Hippocampal formation (tissue), 2 donors: Measurements from ENCODE around the gene FHOD3.
A peak's percentile ranks its signal among the peaks of the same experiment; 100 is the strongest.

Experiments
- DNase-seq, 2 donors: peaks; one replicate each; lab custom pipeline; 2025; lab: John Stamatoyannopoulos, UW

FHOD3 gene

GRCh38 chr18:36665952-36666351 lies 368.4 kb downstream of the FHOD3 start:
- no peak for DNase-seq

DNA sequence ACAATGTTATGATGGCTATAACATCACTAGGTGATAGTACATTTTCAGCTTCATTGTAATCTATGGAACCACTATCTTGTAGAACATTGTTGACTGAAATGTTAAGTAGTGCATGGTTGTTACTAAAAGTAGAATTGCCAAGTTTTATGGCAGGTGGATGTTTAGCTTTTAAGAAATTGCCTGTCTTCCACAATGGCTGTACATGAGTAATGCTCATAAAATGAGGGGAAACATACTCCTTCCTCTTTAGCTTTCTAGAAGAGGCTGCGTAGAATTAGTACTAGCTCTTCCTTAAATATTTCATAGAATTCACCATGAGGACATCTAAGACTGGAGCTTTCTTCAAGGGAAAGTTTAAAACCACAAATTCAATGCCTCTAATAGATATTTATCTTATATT lies 370.3 kb downstream of the FHOD3 start:
- DNase-seq: no peak

DNA sequence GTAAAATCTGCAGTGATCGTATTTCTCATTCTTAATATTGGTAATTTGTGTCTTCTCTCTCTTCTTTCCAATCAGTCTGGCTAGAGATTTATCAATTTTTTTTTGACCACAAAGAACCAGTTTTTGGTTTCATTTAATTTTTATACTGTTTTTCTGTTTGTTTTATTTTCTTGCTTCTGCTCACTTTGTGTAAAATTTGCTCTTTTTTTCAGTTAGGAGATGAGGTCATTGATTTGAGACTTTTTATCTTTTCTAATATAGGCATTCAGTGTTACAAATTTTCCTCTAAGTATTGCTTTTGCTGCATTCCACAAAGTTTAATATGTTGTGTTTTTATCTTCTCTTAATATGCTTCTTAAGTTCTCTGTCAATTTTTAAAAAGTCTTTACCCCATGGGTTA lies 370.8 kb downstream of the FHOD3 start:
- DNase-seq: no peak

DNA sequence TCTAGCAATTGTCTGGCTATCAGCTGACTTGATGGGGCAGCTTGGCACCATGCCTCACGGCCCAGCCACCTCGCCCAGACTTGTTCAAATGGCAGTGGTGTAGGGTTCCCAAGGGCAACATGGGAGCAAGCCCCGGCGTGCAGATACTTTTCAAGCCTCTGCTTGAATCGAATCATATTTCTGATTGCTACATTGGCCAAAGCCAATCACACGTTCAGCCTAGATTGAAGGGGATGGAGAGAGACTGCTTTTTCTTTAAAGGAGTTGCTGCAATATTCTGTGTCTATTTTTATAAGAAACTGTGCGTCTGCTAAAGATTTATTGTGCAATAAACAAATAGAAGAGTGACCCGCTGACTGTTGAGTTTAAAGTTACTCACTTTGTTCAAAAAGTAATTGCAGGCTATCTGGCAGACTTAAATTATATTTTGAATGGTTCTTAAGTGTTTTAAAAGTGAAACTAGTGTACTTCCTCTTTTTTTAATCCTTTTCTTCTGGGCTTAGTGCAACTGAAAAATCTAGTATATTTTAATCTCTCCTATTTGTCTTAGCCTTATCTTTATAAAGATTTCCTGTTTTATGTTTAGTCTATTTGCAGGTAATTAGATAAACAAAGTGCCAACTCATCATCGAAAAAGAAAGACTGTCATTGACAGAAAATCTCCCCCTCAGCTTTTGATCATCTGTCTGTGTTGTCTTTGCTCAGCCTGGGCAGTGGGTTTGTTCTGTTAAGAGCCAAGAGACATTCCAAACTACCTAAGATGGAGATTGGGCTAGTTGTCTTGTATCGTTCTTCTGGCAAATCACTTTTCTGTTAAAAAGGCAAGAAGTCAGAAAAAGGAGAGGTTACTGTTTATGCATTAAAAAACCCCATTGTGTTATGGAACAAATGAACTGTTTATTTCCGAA lies 375.2 kb downstream of the FHOD3 start:
- no peak for DNase-seq

DNA sequence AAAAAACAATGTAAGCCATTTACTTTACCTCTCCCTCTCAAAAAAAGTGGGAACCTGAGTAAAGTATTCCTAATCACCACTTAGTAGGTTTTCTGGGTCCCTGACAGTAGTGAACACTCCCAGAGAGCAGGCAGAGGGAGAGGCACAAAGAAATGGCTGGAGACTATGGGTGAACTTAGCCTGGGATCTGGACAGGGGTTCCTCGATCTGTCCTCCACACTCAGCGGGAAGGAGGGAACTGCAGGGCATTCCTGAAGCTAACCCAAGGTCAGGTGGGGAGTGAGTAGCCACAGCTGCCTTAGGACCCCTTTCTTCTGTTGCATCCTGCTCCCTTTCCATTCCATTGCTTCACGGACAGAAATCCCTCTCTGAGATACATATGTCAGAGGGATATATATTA lies 375.9 kb downstream of the FHOD3 start:
- DNase-seq: no peak

DNA sequence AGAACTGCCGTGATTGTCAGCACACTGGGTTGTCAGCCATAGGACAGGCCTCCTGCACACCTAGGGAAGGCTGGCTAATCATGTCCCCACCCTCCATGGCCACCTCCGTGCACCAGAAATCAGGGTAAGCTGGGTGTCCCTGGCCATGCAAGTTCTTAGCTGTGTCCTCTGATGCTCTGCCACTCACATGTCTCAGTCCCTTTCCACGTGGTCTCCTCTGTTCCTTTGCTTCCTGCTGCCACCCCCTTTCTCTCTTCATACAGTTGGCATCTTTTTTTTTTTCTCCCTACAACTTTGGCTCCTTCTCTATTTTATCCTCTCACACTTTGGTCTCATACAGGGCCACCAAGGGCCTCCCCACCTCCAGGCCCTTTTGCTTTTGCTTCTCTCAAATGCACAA lies 377.6 kb downstream of the FHOD3 start:
- no peak for DNase-seq

DNA sequence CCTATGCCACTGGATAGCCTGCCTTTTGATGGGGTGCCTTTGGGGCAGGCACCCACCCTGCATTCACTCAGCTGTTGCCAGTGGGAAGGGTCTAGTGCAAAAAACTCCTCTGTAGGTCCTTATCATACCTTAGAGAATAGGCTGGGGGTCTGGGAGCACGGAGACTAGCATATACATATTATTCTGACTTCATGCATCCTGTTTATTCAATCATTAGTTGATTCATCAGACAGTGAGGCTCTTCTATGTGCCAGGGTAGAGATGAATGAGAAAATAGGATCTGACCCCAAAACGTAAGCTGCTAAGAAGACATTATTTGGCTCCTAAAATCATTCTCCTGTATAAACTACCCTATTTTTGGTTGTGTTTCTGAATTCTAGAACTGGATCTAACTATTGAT lies 378.0 kb downstream of the FHOD3 start:
- DNase-seq: no peak

DNA sequence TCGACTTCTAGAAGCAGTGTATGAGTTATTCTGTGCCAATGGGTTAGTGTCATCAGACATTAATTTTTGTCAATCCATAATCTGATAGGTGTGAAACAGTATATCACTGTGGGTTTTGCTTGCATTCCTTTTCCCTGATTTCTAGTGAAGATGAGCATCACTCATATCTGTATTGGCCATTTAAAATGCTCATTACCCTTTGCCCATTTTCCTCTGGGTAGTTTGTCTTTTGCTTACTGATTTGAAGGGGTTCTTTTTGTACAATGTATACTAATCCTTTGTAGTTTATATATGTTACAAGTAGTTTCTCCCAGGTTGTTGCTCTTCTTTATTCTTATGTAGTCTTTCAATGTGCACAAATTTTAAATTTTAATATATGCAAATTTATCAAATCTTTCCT lies 379.1 kb downstream of the FHOD3 start:
- DNase-seq: no peak

DNA sequence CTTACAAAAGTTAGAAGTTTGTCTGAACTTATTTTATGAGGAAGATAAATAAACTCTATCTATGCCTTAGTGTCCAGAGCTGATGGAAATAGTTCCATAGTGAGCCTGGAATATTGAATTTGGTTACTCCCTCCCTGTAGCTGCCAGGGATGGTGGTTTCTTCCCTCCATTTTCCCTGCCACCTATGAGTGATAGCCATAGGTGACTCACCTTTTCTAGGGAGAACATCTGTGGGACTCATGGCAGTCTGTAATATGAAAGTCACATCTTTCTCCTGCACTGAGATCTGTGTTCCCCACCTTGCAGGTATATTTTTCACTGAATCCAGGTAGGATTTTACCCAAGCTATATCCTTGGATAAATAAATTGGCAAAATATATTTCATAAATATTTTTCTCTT lies 382.5 kb downstream of the FHOD3 start:
- DNase-seq: no peak

DNA sequence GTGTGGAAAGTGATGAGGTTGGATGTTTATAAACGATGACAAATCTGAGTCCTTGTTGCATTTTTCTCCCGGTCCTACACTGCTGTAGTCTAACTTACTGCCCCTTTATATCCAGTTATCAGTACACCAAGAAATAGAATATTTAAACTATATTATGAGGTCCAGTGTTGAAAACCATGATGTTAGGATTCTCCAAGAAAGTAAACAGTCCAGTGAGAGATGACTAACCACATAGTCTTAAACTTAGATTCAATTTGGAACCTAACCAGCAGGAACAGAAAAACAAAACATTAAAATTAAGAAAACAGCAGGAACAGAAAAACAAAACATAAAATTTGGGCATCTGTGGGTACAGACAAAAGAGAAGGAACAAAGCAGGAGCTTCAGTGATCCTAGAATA lies 388.1 kb downstream of the FHOD3 start:
- no peak for DNase-seq

- DNase-seq: peak; percentile 31 to 41
These were observed 390.8 kb downstream of the FHOD3 start for GRCh38 chr18:36688020-36688965.

DNA sequence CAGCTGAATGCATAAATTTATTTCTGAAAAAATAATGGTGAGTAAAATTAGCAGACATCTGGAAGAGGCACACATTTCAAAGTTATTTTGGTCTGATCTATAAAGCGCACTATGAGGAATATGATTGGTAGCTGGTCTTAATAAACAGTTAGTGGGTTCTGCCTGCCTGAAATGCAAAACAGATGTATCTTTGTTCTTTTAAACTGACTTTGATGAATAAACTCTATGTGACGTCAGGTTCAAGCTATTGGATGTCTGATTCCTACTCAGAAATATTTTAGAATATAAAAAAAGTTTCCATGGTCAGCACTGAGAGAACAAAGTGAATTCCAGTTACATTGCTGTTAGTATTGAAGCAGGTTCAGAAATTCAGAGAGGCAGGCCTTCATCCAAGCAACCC lies 394.9 kb downstream of the FHOD3 start:
- no peak for DNase-seq

DNA sequence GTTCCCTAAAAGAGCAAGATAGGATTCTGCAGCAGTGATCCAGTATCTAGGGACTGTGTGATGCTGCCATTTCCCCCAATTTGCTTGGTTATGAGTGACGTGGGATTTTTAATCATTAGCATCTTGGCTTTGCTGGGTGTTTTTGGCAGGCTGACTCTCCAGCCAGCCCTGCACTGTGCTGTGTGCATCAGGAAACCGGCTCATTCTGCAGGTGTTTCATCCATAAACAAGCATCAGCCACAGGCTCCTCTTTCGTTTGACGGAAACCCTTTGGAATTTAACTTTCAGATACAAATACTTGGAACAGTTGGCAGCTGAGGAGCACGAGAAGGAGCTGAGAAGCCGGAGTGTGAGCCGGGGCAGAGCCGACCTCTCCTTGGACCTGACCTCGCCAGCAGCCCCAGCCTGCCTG lies 395.4 kb downstream of the FHOD3 start:
- DNase-seq: no peak

DNA sequence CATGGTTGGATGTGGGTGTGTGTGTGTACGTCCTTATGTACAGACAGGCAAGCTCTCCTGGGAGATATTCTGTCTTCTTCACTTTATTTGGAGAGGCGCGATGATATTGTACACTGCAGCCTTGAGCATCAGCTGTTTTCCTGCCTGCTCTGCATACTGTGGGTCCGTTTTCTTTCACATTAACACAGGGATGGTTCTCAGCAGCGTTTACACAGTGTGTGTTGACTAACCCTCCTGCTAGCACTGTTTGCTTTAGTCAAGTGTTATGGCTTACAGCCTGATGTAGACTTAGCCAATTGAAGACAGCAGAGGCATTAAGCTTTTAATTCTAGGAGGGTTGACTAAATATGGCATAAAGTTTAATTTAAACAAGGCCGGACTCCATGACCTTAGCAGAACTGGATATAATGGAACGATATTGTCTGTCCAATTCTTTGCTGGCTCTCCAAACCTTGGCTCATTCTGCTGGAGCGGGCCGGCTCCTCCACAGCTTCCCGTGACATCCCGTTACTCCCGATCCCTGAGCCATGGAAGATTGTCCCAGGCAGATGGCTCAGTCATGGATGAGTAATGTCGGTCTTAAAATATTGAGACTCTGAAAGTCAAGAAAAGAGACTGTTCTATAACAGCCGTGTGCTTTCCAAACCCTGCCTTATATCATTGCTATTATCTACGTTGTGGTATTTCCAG lies 396.6 kb downstream of the FHOD3 start:
- peak in 1 of 2 donors; percentile 20 for DNase-seq

GRCh38 chr18:36695806-36696205 lies 398.3 kb downstream of the FHOD3 start:
- no peak for DNase-seq

DNA sequence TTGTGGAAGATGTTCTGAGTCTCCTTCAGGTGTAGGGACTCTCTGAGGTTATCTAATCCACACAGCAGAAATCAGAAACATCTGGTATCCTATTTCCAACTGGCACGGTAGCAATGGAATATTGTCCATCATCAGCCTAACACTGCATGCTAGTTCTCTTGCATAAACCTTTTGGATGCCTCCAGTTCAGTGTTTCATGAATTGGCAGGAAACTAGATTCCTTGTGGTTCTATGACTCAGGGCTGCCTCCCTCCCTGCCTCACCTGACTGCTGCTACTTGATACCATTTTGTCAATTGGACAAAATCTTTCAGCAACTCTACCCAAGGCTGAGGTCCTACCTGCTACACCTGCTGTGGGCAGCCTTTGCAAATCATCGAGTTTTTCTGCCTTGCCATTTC lies 400.4 kb downstream of the FHOD3 start:
- no peak for DNase-seq

- DNase-seq: no peak
These were observed 403.4 kb downstream of the FHOD3 start for GRCh38 chr18:36700955-36701354.

DNA sequence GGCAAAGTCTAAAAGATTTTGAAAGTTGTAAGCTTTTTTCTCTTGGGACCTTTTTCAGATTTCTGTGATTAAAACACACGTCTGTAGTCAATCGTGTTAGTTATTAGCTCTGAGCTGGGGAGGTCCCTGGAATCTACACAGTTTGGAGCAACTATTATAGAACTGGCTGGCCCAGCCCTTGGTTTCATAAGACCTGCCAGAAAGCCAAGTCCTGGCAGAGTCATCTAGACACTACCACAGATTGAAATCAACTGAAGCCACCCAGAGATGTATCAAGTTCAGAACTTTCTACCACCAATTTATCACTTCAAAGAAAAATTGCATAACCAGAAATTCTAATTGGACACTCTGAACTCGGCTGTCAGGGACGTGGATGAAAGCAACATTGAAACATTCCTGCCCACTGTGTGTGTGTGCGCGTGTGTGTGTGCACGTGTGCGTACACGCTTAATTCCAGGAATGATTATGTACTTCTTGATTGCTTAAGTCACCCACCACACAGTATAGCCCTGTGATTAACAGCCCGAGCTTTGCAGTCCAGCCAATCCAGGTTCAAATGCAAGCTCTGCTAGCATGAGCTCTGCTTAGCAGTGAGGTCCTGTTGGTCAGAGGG lies 405.0 kb downstream of the FHOD3 start:
- no peak for DNase-seq

DNA sequence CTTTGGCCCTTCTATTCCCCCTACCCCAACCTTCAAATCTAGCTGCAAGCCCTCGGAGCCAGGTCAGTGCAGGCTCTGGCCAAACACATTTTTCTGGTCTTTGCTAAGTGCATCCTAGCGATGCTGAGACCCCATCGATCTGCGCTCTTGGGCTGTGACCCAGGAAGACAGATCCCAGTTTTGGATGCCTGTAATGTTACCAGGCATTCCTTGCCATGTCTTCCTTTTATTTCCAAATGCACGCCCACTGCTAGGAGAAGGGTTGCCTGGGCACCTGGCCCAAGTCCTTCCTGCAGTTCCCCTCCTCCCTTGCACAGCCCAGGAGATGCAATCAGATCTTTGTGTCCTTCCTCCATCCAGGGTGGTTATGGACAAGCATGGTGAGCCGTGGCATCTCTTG lies 406.6 kb downstream of the FHOD3 start:
- no peak for DNase-seq

GRCh38 chr18:36706134-36706881 lies 408.8 kb downstream of the FHOD3 start:
- DNase-seq: no peak

DNA sequence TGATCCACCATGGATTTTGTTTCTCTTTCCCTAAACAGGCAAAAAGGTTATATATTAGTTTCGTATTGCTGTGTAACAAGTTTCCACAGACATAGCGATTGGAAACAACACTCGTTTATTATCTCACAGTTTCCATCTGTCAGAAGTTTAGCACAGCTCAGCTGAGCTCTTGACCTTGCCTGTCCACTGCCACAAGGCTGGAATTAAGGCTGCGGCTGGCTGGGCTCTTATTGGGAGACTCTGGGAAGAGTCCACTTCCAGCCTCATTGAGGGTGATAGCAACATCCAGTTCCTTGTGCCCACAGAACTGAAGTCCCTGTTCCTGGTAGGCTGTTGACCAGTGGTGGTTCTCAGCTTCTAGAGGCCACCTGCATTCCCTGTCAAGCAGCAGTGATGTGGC lies 410.9 kb downstream of the FHOD3 start:
- DNase-seq: no peak
